ENCODE data around the gene TTYH1. TPM values are rescaled to one million over a fixed set of nuclear protein-coding genes. Genes with fewer than 3 reads are reported as not detected.
"Not testable (repeated sequence)": the region's sequence is repeated elsewhere in the genome, so short reads cannot be mapped to it uniquely, and the experiment has no call there.

The TTYH1 gene
- total and polyA plus RNA-seq, 9 of the 15 experiments (the other 6 are each of a cell fraction or from before 2014, with no cell fraction given): 0.08 TPM; not detected in 8

GRCh38 chr19:54369688-54370433, 45.4 kb upstream of the TTYH1 start:
- POLR2A ChIA-PET; DNase-seq (ENCODE audit: extremely low read depth in 1 of 4, low spot score in 3 of 4); intact Hi-C loops (cut with micrococcal nuclease); H3K9me3 ChIP-seq (replicated peaks; ENCODE audit: control insufficient read depth, insufficient read depth, low read depth, low read length); H3K4me2 ChIP-seq (ENCODE audit: insufficient read depth, low read length); H3K4me1 ChIP-seq (replicated peaks in 1 of 2; ENCODE audit: control insufficient read depth in 2 of 2, insufficient read depth in 2 of 2, low read length in 2 of 2); H3K9ac ChIP-seq (ENCODE audit: insufficient read depth in 1 of 2, low read depth in 2 of 2, low read length in 2 of 2); H2AFZ ChIP-seq (ENCODE audit: low read depth, low read length); H3K9me1 ChIP-seq (ENCODE audit: control insufficient read depth, insufficient read depth, low read length); H3K36me3 ChIP-seq (ENCODE audit: control insufficient read depth, insufficient read depth, low read length); BruUV-seq (replicated peaks); in situ Hi-C loops (cut with MboI); H3K27ac ChIP-seq (ENCODE audit: extremely low read depth, low read depth, low read length); H3K4me3 ChIP-seq; H4K20me1 ChIP-seq (replicated peaks; ENCODE audit: control insufficient read depth, insufficient read depth, low read length); H3K79me2 ChIP-seq (ENCODE audit: control insufficient read depth, insufficient read depth, low read length): not testable (repeated sequence)
- CTCF ChIA-PET (ENCODE audit: low intra/inter-chr PET ratio): interaction anchor here (0.6 kb wide), 1 partner anchor 17 kb away, joined by 3 read pairs; no protein-coding TSS in a partner anchor
- TF ChIP-seq CREB5 (CRISPR knock-in tag; IDR thresholded peaks at IDR 0.05) (0 out of 2 replicates have a peak, but pooled peaks have one; percentile 11), POLR2H (tag; IDR thresholded peaks at IDR 0.05; ENCODE audit: low read depth) (0 out of 2 replicates have a peak, but pooled peaks have one; percentile 4), L3MBTL2 (IDR thresholded peaks at IDR 0.05) (peak; percentile 22; the same call in 1 of the 2 replicates)
- 5% methylated on average over 12 of the region's 19 CpGs for WGBS (ENCODE audit: insufficient coverage, low coverage, missing lambda C conversion rate)
- H3K27me3 ChIP-seq (ENCODE audit: control insufficient read depth in 2 of 2, insufficient read depth in 2 of 2, low read length in 2 of 2): peaks cover 5 to 24% of the 10 kb centered on the region in 2 experiments; a peak in 4 of 5 replicates
- ATAC-seq (peak; percentile 47), FAIRE-seq (peak; percentile 54)

GRCh38 chr19:54370434-54370796, 44.8 kb upstream of the TTYH1 start:
- H3K9me3 ChIP-seq (replicated peaks; ENCODE audit: control insufficient read depth, insufficient read depth, low read depth, low read length); ATAC-seq; H3K79me2 ChIP-seq (ENCODE audit: control insufficient read depth, insufficient read depth, low read length); H3K9me1 ChIP-seq (ENCODE audit: control insufficient read depth, insufficient read depth, low read length); H3K9ac ChIP-seq (ENCODE audit: insufficient read depth in 1 of 2, low read depth in 2 of 2, low read length in 2 of 2); H3K4me2 ChIP-seq (ENCODE audit: insufficient read depth, low read length); POLR2A ChIA-PET; FAIRE-seq; H3K4me3 ChIP-seq; H2AFZ ChIP-seq (ENCODE audit: low read depth, low read length); BruUV-seq (replicated peaks); H3K4me1 ChIP-seq (replicated peaks in 1 of 2; ENCODE audit: control insufficient read depth in 2 of 2, insufficient read depth in 2 of 2, low read length in 2 of 2); in situ Hi-C loops (cut with MboI); H3K27ac ChIP-seq (ENCODE audit: extremely low read depth, low read depth, low read length); intact Hi-C loops (cut with micrococcal nuclease); H4K20me1 ChIP-seq (replicated peaks; ENCODE audit: control insufficient read depth, insufficient read depth, low read length); H3K36me3 ChIP-seq (ENCODE audit: control insufficient read depth, insufficient read depth, low read length); DNase-seq (ENCODE audit: extremely low read depth in 1 of 4, low spot score in 3 of 4): not testable (repeated sequence)
- 0% methylated on average over 7 of the region's 10 CpGs for WGBS (ENCODE audit: insufficient coverage, low coverage, missing lambda C conversion rate)
- CTCF ChIA-PET (ENCODE audit: low intra/inter-chr PET ratio): interaction anchor here (0.6 kb wide), 1 partner anchor 17 kb away, joined by 3 read pairs; no protein-coding TSS in a partner anchor
- H3K27me3 ChIP-seq (ENCODE audit: control insufficient read depth in 2 of 2, insufficient read depth in 2 of 2, low read length in 2 of 2): peaks cover 5 to 29% of the 10 kb centered on the region in 2 experiments; a peak in 4 of 5 replicates

All from K562 (cell line).